T-helper 1 cell (primary cell): ENCODE measurements around the gene ERVFRD-1.
"Not testable (repeated sequence)": the region's sequence is repeated elsewhere in the genome, so short reads cannot be mapped to it uniquely, and the experiment has no call there.

Source experiments
- DNase-seq, 5 donors: peaks; one replicate each; pipeline ENCODE4 v3.0.0-alpha.2; 2012 to 2020

Gene ERVFRD-1

GRCh38 chr6:11087141-11087812 is 24.2 kb downstream of the ERVFRD-1 start:
- DNase-seq = not testable (repeated sequence)

- no peak for DNase-seq
Observed at GRCh38 chr6:11085758-11086435, 25.6 kb downstream of the ERVFRD-1 start.

GRCh38 chr6:11083956-11084355 is 27.6 kb downstream of the ERVFRD-1 start:
- DNase-seq = no peak

- no peak for DNase-seq
Observed at GRCh38 chr6:11083491-11083890, 28.0 kb downstream of the ERVFRD-1 start.

- DNase-seq = no peak
Observed at GRCh38 chr6:11080296-11080695, 31.2 kb downstream of the ERVFRD-1 start.

GRCh38 chr6:11078266-11078665 is 33.3 kb downstream of the ERVFRD-1 start:
- DNase-seq = no peak

GRCh38 chr6:11076540-11076939 is 35.0 kb downstream of the ERVFRD-1 start:
- no peak for DNase-seq

- DNase-seq = no peak
Observed at GRCh38 chr6:11072101-11072500, 39.4 kb downstream of the ERVFRD-1 start.

GRCh38 chr6:11069760-11070159 is 41.8 kb downstream of the ERVFRD-1 start:
- DNase-seq = no peak

- no peak for DNase-seq
Observed at GRCh38 chr6:11067348-11067747, 44.2 kb downstream of the ERVFRD-1 start.

GRCh38 chr6:11066505-11067347 is 44.8 kb downstream of the ERVFRD-1 start:
- DNase-seq = no peak

- no peak for DNase-seq
Observed at GRCh38 chr6:11065436-11066202, 45.9 kb downstream of the ERVFRD-1 start.

- no peak for DNase-seq
Observed at GRCh38 chr6:11064836-11065235, 46.7 kb downstream of the ERVFRD-1 start.

- no peak for DNase-seq
Observed at GRCh38 chr6:11062715-11063114, 48.8 kb downstream of the ERVFRD-1 start.

GRCh38 chr6:11062083-11062482 is 49.4 kb downstream of the ERVFRD-1 start:
- no peak for DNase-seq

- DNase-seq = no peak
Observed at GRCh38 chr6:11058406-11058805, 53.1 kb downstream of the ERVFRD-1 start.

GRCh38 chr6:11056871-11057270 is 54.7 kb downstream of the ERVFRD-1 start:
- no peak for DNase-seq

GRCh38 chr6:11055127-11055627 is 56.3 kb downstream of the ERVFRD-1 start:
- no peak for DNase-seq

- DNase-seq = no peak
Observed at GRCh38 chr6:11054722-11055121, 56.8 kb downstream of the ERVFRD-1 start.

- no peak for DNase-seq
Observed at GRCh38 chr6:11053307-11053706, 58.2 kb downstream of the ERVFRD-1 start.
